Measurements from ENCODE around the gene OVOL3. TPM values are rescaled to one million over a fixed set of nuclear protein-coding genes. Genes with fewer than 3 reads are reported as not detected.

OVOL3 gene
- polyA plus RNA-seq, 3 donors, result not detected

- no peak for DNase-seq (ENCODE audit: low read depth in 3 of 3, low spot score in 2 of 3)
Measured at GRCh38 chr19:36099166-36099785, 11.7 kb upstream of the OVOL3 start.

GRCh38 chr19:36100476-36100875, 10.5 kb upstream of the OVOL3 start:
- no peak for DNase-seq (ENCODE audit: low read depth in 3 of 3, low spot score in 2 of 3)

GRCh38 chr19:36101550-36102327, 9.2 kb upstream of the OVOL3 start:
- no peak for DNase-seq (ENCODE audit: low read depth in 3 of 3, low spot score in 2 of 3)

GRCh38 chr19:36103040-36103626, 7.8 kb upstream of the OVOL3 start:
- DNase-seq (ENCODE audit: low read depth in 3 of 3, low spot score in 2 of 3), result no peak

- no peak for DNase-seq (ENCODE audit: low read depth in 3 of 3, low spot score in 2 of 3)
Measured at GRCh38 chr19:36103842-36104552, 6.9 kb upstream of the OVOL3 start.

- DNase-seq (ENCODE audit: low read depth in 3 of 3, low spot score in 2 of 3), result no peak
Measured at GRCh38 chr19:36106441-36106840, 4.5 kb upstream of the OVOL3 start.

- no peak for DNase-seq (ENCODE audit: low read depth in 3 of 3, low spot score in 2 of 3)
Measured at GRCh38 chr19:36106991-36107390, 4.0 kb upstream of the OVOL3 start.

GRCh38 chr19:36108684-36109083, 2.3 kb upstream of the OVOL3 start:
- DNase-seq (ENCODE audit: low read depth in 3 of 3, low spot score in 2 of 3), result no peak

- no peak for DNase-seq (ENCODE audit: low read depth in 3 of 3, low spot score in 2 of 3)
Measured at GRCh38 chr19:36111200-36111539, 227 bp downstream of the OVOL3 start.

GRCh38 chr19:36112678-36113077, 1.7 kb downstream of the OVOL3 start:
- DNase-seq (ENCODE audit: low read depth in 3 of 3, low spot score in 2 of 3), result no peak

GRCh38 chr19:36113425-36113824, 2.5 kb downstream of the OVOL3 start:
- DNase-seq (ENCODE audit: low read depth in 3 of 3, low spot score in 2 of 3), result no peak

GRCh38 chr19:36113894-36114720, 3.2 kb downstream of the OVOL3 start:
- no peak for DNase-seq (ENCODE audit: low read depth in 3 of 3, low spot score in 2 of 3)

GRCh38 chr19:36114721-36115452, 3.9 kb downstream of the OVOL3 start, which contains the start of gene POLR2I:
Gene POLR2I, minus strand, starts transcription at chr19:36114875. Its CDS starts 19 bp downstream, at chr19:36114856.
- peak; percentile 98 to 100 (median 99) for DNase-seq (ENCODE audit: low read depth in 3 of 3, low spot score in 2 of 3)

- DNase-seq (ENCODE audit: low read depth in 3 of 3, low spot score in 2 of 3), result no peak
Measured at GRCh38 chr19:36115453-36116343, 4.8 kb downstream of the OVOL3 start, which contains the start of gene TBCB. Gene TBCB, plus strand, starts transcription at chr19:36115468. Its CDS starts 93 bp downstream, at chr19:36115561.

- no peak for DNase-seq (ENCODE audit: low read depth in 3 of 3, low spot score in 2 of 3)
Measured at GRCh38 chr19:36116344-36116637, 5.3 kb downstream of the OVOL3 start.

GRCh38 chr19:36120092-36120983, 9.4 kb downstream of the OVOL3 start:
- no peak for DNase-seq (ENCODE audit: low read depth in 3 of 3, low spot score in 2 of 3)

- no peak for DNase-seq (ENCODE audit: low read depth in 3 of 3, low spot score in 2 of 3)
Measured at GRCh38 chr19:36120984-36121358, 10.0 kb downstream of the OVOL3 start.
